ENCODE measurements around the gene TRAPPC8. TPM values are rescaled to one million over a fixed set of nuclear protein-coding genes. Genes with fewer than 3 reads are reported as not detected.

Gene TRAPPC8
- total RNA-seq, 2 experiments from 2014 or later: 22.8 to 23.4 TPM

- H2AFZ ChIP-seq (ENCODE audit: low read length): no peak overlapping the region
- H3K9me2 ChIP-seq (ENCODE audit: insufficient read depth, low read length): no peaks in the 10 kb centered on the region
- DNase-seq (ENCODE audit: low spot score): no peak
- intact Hi-C loops (cut with micrococcal nuclease; ENCODE audit: unreplicated experiment): no loop called here
- BruUV-seq (replicated peaks): no TSS peak
- H3K4me1 ChIP-seq (ENCODE audit: insufficient read depth, low read length, poor library complexity, severe bottlenecking): no peaks in the 10 kb centered on the region
- CTCF ChIA-PET (ENCODE audit: unreplicated experiment): no interaction called here
- H4K20me1 ChIP-seq (ENCODE audit: insufficient read depth, low read length): no peaks in the 10 kb centered on the region
- H3K9me3 ChIP-seq (ENCODE audit: low read length): no peaks in the 10 kb centered on the region
- no peak overlapping the region for H3K4me3 ChIP-seq (ENCODE audit: low read depth, low read length, poor library complexity, severe bottlenecking)
- no peak overlapping the region for H3K4me2 ChIP-seq (ENCODE audit: low read length)
- H3K79me2 ChIP-seq (ENCODE audit: insufficient read depth, low read depth, low read length): no peaks in the 10 kb centered on the region
- TF ChIP-seq EZH2phosphoT487 (IDR thresholded peaks at IDR 0.05; ENCODE audit: borderline replicate concordance, low read depth, low read length): no peak
- no peak for TF ChIP-seq CTCF (conservative IDR thresholded peaks at IDR 0.05; ENCODE audit: low read length)
- peaks cover 51% of the 10 kb centered on the region for H3K36me3 ChIP-seq (ENCODE audit: insufficient read depth, low read length)
- POLR2A ChIA-PET: no interaction called here
- no peak overlapping the region for H3K27ac ChIP-seq (ENCODE audit: low read depth, low read length, poor library complexity, severe bottlenecking)
These were observed 85.3 kb downstream of the TRAPPC8 start for GRCh38 chr18:31857526-31858106.

- CTCF ChIA-PET (ENCODE audit: unreplicated experiment): no interaction called here
These were observed 92.1 kb downstream of the TRAPPC8 start for GRCh38 chr18:31850844-31851243.

More at GRCh38 chr18:31850844-31851243, 92.1 kb downstream of the TRAPPC8 start:
- H3K36me3 ChIP-seq (ENCODE audit: insufficient read depth, low read length): peaks cover 57% of the 10 kb centered on the region
- BruUV-seq (replicated peaks): no TSS peak
- no peak overlapping the region for H3K27ac ChIP-seq (ENCODE audit: low read depth, low read length, poor library complexity, severe bottlenecking)
- H3K4me2 ChIP-seq (ENCODE audit: low read length): no peak overlapping the region
- DNase-seq (ENCODE audit: low spot score): no peak
- no peaks in the 10 kb centered on the region for H3K79me2 ChIP-seq (ENCODE audit: insufficient read depth, low read depth, low read length)
- H3K4me1 ChIP-seq (ENCODE audit: insufficient read depth, low read length, poor library complexity, severe bottlenecking): no peaks in the 10 kb centered on the region
- H2AFZ ChIP-seq (ENCODE audit: low read length): no peak overlapping the region
- no peaks in the 10 kb centered on the region for H3K9me2 ChIP-seq (ENCODE audit: insufficient read depth, low read length)
- POLR2A ChIA-PET: no interaction called here
- TF ChIP-seq EZH2phosphoT487 (IDR thresholded peaks at IDR 0.05; ENCODE audit: borderline replicate concordance, low read depth, low read length) (no peak), CTCF (conservative IDR thresholded peaks at IDR 0.05; ENCODE audit: low read length) (no peak)
- H3K9me3 ChIP-seq (ENCODE audit: low read length): no peaks in the 10 kb centered on the region
- no peak overlapping the region for H3K4me3 ChIP-seq (ENCODE audit: low read depth, low read length, poor library complexity, severe bottlenecking)
- intact Hi-C loops (cut with micrococcal nuclease; ENCODE audit: unreplicated experiment): no loop called here
- H4K20me1 ChIP-seq (ENCODE audit: insufficient read depth, low read length): no peaks in the 10 kb centered on the region
